Smooth muscle cell (in vitro differentiated cells): Measurements from ENCODE around the gene ALPL. TPM values are rescaled to one million over a fixed set of nuclear protein-coding genes. Genes with fewer than 3 reads are reported as not detected.
"Not testable (repeated sequence)": the region's sequence is repeated elsewhere in the genome, so short reads cannot be mapped to it uniquely, and the experiment has no call there.

Source experiments
- DNase-seq: peaks from one replicate; lab custom pipeline; 2025; ENCODE audit not compliant: unreplicated experiment; lab: John Stamatoyannopoulos, UW
- H2AFZ ChIP-seq: fragments of 200-600 bp; sonication (generic); 2 replicates; pipeline ENCODE4 v1.6.0; 2016; ENCODE audit warnings: antibody characterized with exemption, low read depth, mild to moderate bottlenecking
- H3F3A ChIP-seq: fragments of 200-600 bp; sonication (generic); 2 replicates; pipeline ENCODE4 v1.6.0; 2017; ENCODE audit warnings: antibody characterized with exemption, low read depth
- H3K27ac ChIP-seq: fragments of 200-600 bp; sonication (generic); 2 replicates; pipeline ENCODE4 v1.5.1; 2016; ENCODE audit warnings: low read depth, mild to moderate bottlenecking
- H3K27me3 ChIP-seq: fragments of 200-600 bp; sonication (generic); 2 replicates; pipeline ENCODE4 v1.6.1; 2016; ENCODE audit warnings: low read depth, mild to moderate bottlenecking
- H3K36me3 ChIP-seq: fragments of 200-600 bp; sonication (generic); 2 replicates; pipeline ENCODE4 v1.5.1; 2016; ENCODE audit warnings: low read depth
- H3K4me1 ChIP-seq: fragments of 200-600 bp; sonication (generic); 2 replicates; pipeline ENCODE4 v1.5.1; 2016; ENCODE audit warnings: low read depth
- H3K4me2 ChIP-seq: fragments of 200-600 bp; sonication (generic); 2 replicates; pipeline ENCODE4 v1.6.0; 2016; ENCODE audit warnings: mild to moderate bottlenecking
- H3K4me3 ChIP-seq: fragments of 200-600 bp; sonication (generic); 2 replicates; pipeline ENCODE4 v1.5.1; 2016; ENCODE audit warnings: mild to moderate bottlenecking
- H3K79me2 ChIP-seq: fragments of 200-600 bp; sonication (generic); 2 replicates; pipeline ENCODE4 v1.6.0; 2016; ENCODE audit warnings: low read depth, mild to moderate bottlenecking
- H3K9ac ChIP-seq: fragments of 200-600 bp; sonication (generic); 2 replicates; pipeline ENCODE4 v1.6.0; 2016; ENCODE audit warnings: low read depth
- H3K9me3 ChIP-seq: fragments of 200-600 bp; sonication (generic); replicated peaks from 2 replicates; pipeline ENCODE4 v1.5.1; 2016; ENCODE audit warnings: low read depth
- H4K20me1 ChIP-seq: fragments of 200-600 bp; sonication (generic); 2 replicates; pipeline ENCODE4 v1.6.0; 2016; ENCODE audit warnings: low read depth
- WGBS: methylation state at CpG from one replicate; pipeline ENCODE4 v1.1.7; 2016; ENCODE audit warnings: low lambda C conversion rate; 5-methylcytosine and 5-hydroxymethylcytosine counted together
- polyA plus RNA-seq: library from polyadenylated mRNA; unstranded; fragments of >200 nt; fragmentation: Nextera tagmentation; extraction: Ambion mirVana; gene quantifications from 2 replicates; pipeline ENCODE4 v1.2.1, GENCODE V29; 2016
- total RNA-seq: library from RNA; depleted of rRNA; stranded (reverse); fragments of >200 nt; gene quantifications from 2 replicates; pipeline ENCODE4 v1.2.3, GENCODE V29; 2014
- TF ChIP-seq, protein P1 (sequence below): fragments of 200-600 bp; sonication (generic); IDR thresholded peaks from 2 replicates; pipeline ENCODE4 v1.5.1; 2017; ENCODE audit warnings: borderline replicate concordance, mild to moderate bottlenecking, antibody characterized with exemption; ENCODE audit not compliant: insufficient read depth, poor library complexity, severe bottlenecking

Gene ALPL
- total and polyA plus RNA-seq, 2 experiments from 2014 or later = 4.6 to 8.3 TPM

DNA sequence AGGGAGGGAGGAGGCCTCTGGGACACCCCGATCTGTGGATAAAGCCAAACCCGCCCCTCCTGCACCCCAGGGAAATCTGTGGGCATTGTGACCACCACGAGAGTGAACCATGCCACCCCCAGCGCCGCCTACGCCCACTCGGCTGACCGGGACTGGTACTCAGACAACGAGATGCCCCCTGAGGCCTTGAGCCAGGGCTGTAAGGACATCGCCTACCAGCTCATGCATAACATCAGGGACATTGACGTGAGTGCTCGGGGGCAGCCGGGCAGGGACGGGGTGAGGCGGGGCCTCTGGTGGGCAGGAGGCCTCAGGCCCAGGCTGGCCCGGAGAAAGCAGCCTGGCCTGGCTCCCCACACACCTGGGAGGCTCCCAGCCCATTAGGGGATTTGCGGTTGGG is 54.7 kb downstream of the ALPL start:
- Histone ChIP-seq H3K27ac (no peak overlapping the region), H3F3A (no peaks in the 10 kb centered on the region), H3K9me3 (no peaks in the 10 kb centered on the region), H3K4me1 (peaks cover 11% of the 10 kb centered on the region), H2AFZ (no peak overlapping the region), H3K4me2 (no peak overlapping the region), H3K27me3 (no peaks in the 10 kb centered on the region), H4K20me1 (no peaks in the 10 kb centered on the region), H3K79me2 (no peaks in the 10 kb centered on the region), H3K36me3 (no peaks in the 10 kb centered on the region), H3K4me3 (no peak overlapping the region), H3K9ac (no peak overlapping the region)
- TF ChIP-seq, protein P1, sequence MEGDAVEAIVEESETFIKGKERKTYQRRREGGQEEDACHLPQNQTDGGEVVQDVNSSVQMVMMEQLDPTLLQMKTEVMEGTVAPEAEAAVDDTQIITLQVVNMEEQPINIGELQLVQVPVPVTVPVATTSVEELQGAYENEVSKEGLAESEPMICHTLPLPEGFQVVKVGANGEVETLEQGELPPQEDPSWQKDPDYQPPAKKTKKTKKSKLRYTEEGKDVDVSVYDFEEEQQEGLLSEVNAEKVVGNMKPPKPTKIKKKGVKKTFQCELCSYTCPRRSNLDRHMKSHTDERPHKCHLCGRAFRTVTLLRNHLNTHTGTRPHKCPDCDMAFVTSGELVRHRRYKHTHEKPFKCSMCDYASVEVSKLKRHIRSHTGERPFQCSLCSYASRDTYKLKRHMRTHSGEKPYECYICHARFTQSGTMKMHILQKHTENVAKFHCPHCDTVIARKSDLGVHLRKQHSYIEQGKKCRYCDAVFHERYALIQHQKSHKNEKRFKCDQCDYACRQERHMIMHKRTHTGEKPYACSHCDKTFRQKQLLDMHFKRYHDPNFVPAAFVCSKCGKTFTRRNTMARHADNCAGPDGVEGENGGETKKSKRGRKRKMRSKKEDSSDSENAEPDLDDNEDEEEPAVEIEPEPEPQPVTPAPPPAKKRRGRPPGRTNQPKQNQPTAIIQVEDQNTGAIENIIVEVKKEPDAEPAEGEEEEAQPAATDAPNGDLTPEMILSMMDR = no peak
- DNase-seq = no peak
- WGBS = 92% methylated on average over 14 of the region's 17 CpGs

GRCh38 chr1:21564521-21565095 is 55.4 kb downstream of the ALPL start:
- TF ChIP-seq, protein P1 = no peak

DNA sequence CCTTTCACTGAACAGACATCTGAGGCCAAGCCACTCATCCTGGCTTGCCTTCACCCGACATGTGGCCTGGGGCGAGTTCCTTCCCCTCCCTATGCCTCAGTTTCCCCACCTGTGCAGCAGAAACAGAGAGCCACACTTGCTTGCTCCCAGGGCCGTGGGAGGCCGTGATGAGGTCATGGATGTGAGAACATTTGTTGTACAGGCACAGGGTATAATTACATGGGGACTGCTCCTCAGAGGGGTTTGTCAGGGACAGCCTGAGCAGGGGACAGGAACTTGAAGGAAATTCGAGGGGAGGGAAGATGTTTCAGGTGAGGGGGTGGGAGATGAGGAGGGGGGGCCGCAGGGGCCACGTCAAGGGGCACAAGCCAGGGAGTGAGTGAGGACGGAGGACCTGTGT is 56.1 kb downstream of the ALPL start:
- H4K20me1 ChIP-seq = no peaks in the 10 kb centered on the region
- H2AFZ ChIP-seq = no peak overlapping the region
- H3K9me3 ChIP-seq = no peaks in the 10 kb centered on the region
- WGBS = 79% methylated on average over 5 of the region's 8 CpGs
- no peaks in the 10 kb centered on the region for H3K79me2 ChIP-seq
- H3K27me3 ChIP-seq = no peaks in the 10 kb centered on the region
- DNase-seq = no peak
- no peaks in the 10 kb centered on the region for H3K36me3 ChIP-seq
- H3K4me2 ChIP-seq = peak overlapping the region; percentile 72
- peaks cover 11% of the 10 kb centered on the region for H3K4me1 ChIP-seq
- no peaks in the 10 kb centered on the region for H3F3A ChIP-seq
- TF ChIP-seq, protein P1 = no peak
- peak overlapping the region; percentile 28 for H3K9ac ChIP-seq
- peak overlapping the region; percentile 1 for H3K27ac ChIP-seq
- H3K4me3 ChIP-seq = no peak overlapping the region

More at GRCh38 chr1:21564521-21565095, 55.4 kb downstream of the ALPL start:
- Histone ChIP-seq H2AFZ (no peak overlapping the region), H3K4me1 (peaks cover 11% of the 10 kb centered on the region), H3F3A (no peaks in the 10 kb centered on the region), H3K4me3 (no peak overlapping the region), H3K27me3 (no peaks in the 10 kb centered on the region), H3K27ac (peak overlapping the region; percentile 1), H3K9me3 (no peaks in the 10 kb centered on the region), H3K9ac (peak overlapping the region; percentile 28), H3K4me2 (peak overlapping the region; percentile 72), H3K36me3 (no peaks in the 10 kb centered on the region), H4K20me1 (no peaks in the 10 kb centered on the region), H3K79me2 (no peaks in the 10 kb centered on the region)
- no peak for DNase-seq
- WGBS = 60% methylated on average over 14 of the region's 14 CpGs

DNA sequence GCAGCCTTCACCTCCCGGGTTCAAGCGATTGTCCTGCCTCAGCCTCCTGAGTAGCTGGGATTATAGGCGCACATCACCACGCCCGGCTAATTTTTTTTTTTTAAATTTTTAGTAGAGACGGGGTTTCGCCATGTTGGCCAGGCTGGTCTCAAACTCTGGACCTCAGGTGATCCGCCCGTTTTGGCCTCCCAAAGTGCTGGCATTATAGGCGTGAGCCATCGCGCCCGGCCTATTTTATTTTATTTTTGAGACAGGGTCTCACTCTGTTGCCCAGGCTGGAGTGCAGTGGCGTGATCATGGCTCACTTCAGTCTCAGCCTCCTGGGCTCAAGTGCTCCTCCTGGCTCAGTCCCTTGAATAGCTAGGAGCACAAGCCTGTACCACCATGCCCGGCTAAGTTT is 57.1 kb downstream of the ALPL start:
- WGBS = 97% methylated on average over 15 of the region's 15 CpGs
- not testable (repeated sequence) for H3K9me3 ChIP-seq, H3K79me2 ChIP-seq, H3K9ac ChIP-seq, H2AFZ ChIP-seq, H3K4me3 ChIP-seq, DNase-seq, H3K4me2 ChIP-seq, H3K27me3 ChIP-seq, H3K36me3 ChIP-seq, H3F3A ChIP-seq, H4K20me1 ChIP-seq
- H3K27ac ChIP-seq = peak overlapping the region; percentile 92
- H3K4me1 ChIP-seq = peaks cover 11% of the 10 kb centered on the region
